NCI-H774 (cell line): Measurements from ENCODE around the gene C5orf47.

Experiments used
- DNase-seq: peaks from one replicate; lab custom pipeline; 2025; lab: John Stamatoyannopoulos, UW

C5orf47 gene

DNA sequence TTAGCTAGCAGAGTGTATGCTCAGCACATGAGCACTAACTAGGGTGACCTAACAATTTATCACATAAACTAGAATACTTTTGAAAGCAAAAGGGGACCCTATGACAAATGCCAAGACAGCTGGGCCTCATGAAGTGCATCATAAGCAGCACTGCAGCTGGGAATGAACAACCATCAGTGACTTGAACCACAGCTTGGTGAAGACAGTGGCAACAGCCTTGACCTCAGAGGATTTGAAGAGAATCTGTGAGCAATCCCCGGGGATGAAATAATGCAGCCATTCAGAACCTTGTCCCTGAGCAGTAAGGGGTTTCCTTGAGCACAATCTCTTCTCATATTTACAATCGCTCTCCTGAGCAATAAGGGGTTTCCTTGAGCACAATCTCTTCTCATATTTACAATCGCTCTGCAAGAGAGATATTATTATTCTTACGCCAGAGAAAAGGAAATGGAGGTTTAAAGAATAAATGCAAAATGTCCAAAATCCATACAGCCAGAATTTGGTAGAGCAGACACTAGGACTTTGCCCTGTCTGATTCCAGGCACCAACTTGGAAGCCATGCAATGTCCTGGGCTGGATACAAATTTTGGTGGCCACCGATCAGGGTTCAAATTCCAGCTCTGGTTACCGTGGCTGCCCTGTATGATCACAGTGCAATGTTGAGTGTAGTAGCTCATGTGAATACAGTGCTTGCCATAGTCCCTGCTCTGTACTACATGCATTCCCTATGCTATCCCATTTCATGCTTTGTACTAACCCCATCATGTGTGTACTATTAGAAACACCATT lies 55.7 kb downstream of the C5orf47 start:
- no peak for DNase-seq

DNA sequence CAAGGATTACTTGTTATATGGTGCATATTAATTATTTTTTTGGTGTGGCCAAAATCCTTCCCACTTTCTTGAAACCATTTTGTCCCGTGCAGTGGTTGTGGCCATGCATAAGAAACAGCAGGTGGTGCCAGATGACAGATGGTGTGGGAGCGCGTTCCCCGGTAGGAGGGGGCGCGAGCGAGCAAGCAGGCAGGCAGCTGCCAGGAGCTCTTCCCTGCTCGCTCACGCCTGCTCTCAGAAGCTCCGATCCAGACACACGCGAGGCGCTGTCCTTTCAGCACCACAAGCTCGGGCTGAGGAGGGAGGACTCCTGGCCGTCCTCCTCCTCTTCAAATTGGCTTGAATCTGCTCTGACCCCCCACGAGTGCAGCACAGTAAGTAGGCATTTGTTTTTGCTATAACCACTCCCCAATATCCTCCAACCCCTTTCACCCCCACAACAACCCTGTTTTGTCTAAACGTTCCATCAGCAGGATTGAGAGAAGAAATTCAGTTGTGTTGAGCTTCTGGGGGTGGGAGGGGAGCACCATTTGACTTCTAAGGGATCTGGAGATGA lies 56.6 kb downstream of the C5orf47 start, which contains the start of gene NSG2:
Gene NSG2, plus strand, starts transcription at position 237 of the 556 bp plus-strand sequence. CDS start 1,050 bp downstream, outside the sequence.
- DNase-seq: peak; percentile 84

DNA sequence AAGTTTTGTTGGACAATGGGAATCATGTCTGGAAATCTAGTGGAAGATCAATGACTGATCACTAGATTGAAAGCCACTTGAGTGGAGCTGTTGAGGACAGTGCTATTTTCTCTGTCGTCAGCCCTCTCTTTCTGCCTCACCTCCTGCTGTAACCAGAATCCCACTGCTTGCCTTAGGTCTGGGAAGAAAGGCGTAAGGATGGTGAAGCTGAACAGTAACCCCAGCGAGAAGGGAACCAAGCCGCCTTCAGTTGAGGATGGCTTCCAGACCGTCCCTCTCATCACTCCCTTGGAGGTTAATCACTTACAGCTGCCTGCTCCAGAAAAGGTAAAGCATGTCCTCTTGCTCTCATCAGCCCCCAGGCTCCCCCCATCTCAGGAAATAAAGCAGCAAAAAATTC lies 57.6 kb downstream of the C5orf47 start:
- no peak for DNase-seq

DNA sequence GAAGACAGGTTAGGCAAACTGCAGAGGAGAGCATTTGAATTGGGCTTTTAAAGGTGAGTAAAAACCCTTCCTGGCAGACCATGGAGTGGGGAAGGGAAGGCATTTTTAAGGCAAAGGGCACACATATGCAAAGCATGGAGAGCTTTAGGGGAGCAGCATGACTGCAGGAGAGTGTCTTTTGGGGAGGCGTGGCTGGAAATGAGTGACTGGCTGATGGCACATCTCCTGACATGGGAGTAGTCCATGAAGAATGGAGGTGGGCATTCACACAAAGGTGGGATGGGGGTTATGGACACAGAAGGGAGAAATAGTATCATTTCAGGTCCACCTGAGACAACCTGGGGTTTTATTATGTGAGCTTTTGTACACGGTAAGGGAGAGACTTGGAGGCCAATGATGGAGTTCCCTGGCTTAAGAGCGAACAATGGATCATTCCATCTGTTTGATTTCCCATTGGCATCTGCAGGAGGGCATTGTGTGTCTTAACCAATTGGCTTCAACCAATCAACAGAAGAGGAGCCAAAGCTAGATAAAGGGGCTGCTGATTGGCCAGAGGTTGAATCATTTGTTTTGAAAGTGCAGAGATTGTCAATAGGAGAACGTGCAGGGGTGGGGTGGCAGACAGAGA lies 58.6 kb downstream of the C5orf47 start:
- no peak for DNase-seq

DNA sequence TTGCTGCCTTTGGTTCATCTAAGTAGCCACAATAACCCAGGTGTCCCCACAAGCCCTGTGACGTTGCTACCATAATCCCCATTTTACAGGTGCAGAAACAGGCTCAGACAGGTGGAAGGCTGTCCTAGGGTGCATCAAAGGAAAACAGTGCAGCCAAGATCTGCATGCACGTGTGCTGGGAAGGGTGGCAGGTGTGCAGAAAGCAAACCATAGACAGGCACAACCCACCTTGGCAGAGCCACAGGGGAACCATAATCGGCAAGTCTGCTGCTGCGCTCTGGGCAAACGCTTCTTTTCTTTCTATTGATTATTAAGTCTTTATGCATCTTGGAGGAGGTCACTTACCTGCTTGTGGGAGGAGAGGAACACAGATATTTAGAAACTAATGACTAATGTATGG lies 63.7 kb downstream of the C5orf47 start:
- no peak for DNase-seq

DNA sequence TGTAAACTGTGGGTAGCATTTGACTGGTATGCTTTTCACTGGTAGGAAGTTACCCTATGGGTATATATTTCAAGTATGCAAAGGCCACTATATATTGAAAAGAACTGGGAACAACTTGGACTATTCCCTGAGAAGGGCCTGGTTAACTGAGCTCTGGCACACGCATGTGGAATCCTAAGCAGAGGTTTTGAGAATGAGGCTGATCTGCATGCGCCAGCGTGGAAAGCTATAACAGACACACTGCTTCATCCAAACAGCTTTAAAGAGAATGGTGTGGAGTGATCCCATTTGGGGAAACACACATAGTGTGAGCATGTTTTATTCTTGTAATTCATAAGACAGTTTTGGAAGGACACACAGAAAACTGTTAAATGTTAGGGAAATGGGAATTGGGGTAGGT lies 64.9 kb downstream of the C5orf47 start:
- DNase-seq: no peak
